Skin epidermis (tissue), 12 donors: Measurements from ENCODE around the gene INO80B.
"Not testable (repeated sequence)": the region's sequence is repeated elsewhere in the genome, so short reads cannot be mapped to it uniquely, and the experiment has no call there.

Experiments used
- H3K27ac ChIP-seq, 21 experiments: fragments of 200-600 bp; sonication (generic) in 11 of 21; one replicate each; pipeline ENCODE4 v1.5.0; 2020; ENCODE audit warnings: mild to moderate bottlenecking in 3 of 21, inconsistent platforms in 2 of 21, moderate library complexity in 2 of 21
- H3K4me3 ChIP-seq, 7 experiments: fragments of 200-600 bp; sonication (generic) in 2 of 7; one replicate each; pipeline ENCODE4 v1.5.0; 2020; ENCODE audit warnings: inconsistent platforms in 2 of 7, mild to moderate bottlenecking in 2 of 7, moderate library complexity in 1 of 7

INO80B gene

GRCh38 chr2:74442483-74443297, 12.2 kb upstream of the INO80B start:
- Histone ChIP-seq H3K4me3 (peak overlapping the region; percentile 35 to 61 (median 48)), H3K27ac (peak overlapping the region in 20 of 21 experiments; percentile 62 to 94 (median 82))

DNA sequence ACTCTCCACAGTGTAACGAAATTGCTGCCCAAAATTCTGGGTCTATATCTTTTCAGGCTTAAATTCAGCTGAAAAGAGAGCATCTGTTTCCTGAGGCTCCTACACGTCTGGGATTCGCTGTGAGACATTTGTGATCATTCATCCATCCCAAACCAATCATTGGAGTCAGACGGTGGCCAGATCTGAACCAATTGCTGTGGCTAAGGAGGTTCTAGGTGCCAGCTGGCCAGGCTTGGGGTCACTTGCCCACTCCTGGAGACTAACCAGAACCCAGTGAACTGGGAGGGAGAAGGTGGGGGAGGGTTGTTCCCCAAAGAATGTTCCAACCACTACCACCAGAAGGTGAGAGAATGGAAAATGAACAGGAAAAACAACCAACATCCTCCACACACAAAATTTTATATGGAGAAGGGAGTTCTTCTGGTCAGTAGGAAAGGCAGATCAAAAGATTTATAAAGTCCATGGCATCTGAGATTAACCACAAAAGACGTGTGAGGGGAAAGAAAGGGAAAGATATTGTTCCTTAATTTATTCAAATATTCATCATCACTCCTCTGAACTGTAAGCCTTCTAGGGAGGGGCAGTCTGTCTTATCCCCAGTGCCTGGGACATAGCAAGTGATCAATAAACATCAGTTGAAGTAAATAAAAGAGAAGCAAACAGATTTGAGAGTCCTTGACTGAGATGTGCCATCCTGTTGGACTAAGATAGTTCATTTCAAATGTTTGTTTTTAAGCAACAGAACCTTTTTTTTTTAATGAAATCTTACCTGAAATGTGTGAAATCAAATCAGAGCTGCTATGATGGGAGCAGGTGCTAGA, 10.2 kb upstream of the INO80B start:
- Histone ChIP-seq H3K4me3 (no peak overlapping the region), H3K27ac (peak overlapping the region in 1 of 21 experiments; percentile 1)

DNA sequence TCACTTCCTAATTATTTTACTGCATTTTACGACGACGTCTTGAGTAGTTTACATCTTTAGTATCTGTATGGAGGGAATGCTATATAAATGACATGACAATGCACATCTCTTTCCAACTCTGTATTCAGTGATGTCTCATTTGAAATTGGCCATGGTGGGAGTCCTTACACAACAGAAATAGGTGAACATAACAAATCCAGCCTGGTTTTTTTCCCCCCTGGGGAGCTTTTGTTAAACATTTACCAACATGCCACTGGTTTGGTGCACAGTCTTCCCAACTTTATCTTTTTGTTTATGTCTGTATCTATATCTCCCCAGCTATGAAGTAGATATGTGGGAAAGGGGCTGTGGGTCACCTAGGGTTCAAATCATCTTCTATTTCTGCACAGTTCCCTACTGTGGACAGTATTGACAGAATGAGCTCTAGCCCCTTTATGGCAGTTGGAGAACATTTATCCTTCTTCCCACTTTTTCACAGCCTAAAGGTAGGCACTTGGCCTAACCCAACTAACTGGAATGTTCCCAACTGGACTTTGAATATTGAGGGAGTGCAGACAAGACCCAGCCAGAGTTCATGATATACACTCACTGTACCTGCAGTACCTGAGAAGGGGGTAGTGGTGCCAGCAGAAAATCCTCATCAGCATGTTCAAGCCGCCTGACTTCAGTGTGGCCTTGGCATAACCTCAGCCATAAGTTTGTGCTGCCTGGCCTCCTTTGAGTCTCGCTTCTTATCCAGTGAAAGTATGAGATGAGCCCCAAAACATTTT, 7.5 kb upstream of the INO80B start:
- H3K27ac ChIP-seq, result no peak overlapping the region
- no peak overlapping the region for H3K4me3 ChIP-seq

DNA sequence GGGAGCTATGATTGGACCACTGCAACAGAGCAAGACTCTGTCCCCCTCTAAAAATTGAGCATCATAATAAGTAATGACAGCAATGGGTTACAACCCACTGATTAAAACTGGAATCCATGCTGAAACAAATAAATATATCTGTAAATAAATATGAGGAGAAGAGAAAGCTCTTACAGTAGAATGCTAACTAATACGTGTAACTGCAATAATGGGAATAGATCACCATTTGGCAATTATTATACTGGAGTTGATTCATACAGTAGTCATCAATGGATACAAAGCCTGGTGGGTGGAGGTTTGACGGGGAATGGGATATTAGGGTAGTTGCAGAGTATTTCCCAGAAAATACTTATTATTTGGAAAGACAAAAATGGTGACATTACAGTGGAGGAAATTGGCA, 6.1 kb upstream of the INO80B start:
- Histone ChIP-seq H3K27ac (no peak overlapping the region), H3K4me3 (no peak overlapping the region)

GRCh38 chr2:74450570-74451190, 4.2 kb upstream of the INO80B start:
- no peak overlapping the region for H3K4me3 ChIP-seq

DNA sequence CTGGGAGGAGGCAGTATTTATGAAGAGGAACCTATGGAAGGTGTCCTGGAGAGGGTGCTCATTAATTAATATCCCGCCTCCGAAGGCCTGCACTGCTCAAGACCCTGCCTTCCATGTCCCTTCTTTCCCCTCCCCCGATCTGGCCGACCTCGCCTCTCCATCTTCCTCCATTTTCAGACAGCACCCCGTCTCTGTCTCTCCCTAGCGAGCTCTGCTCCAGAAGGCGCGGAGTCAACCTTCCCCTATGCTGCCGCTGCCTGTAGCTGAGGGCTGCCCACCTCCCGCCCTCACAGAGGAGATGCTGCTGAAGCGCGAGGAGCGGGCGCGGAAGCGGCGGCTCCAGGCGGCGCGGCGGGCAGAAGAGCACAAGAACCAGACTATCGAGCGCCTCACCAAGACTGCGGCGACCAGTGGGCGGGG, 2.3 kb downstream of the INO80B start:
- peak overlapping the region; percentile 24 to 99 (median 94) for H3K27ac ChIP-seq
- peak overlapping the region; percentile 51 to 76 (median 65) for H3K4me3 ChIP-seq

More at GRCh38 chr2:74450570-74451190, 4.2 kb upstream of the INO80B start:
- no peak overlapping the region for H3K27ac ChIP-seq

DNA sequence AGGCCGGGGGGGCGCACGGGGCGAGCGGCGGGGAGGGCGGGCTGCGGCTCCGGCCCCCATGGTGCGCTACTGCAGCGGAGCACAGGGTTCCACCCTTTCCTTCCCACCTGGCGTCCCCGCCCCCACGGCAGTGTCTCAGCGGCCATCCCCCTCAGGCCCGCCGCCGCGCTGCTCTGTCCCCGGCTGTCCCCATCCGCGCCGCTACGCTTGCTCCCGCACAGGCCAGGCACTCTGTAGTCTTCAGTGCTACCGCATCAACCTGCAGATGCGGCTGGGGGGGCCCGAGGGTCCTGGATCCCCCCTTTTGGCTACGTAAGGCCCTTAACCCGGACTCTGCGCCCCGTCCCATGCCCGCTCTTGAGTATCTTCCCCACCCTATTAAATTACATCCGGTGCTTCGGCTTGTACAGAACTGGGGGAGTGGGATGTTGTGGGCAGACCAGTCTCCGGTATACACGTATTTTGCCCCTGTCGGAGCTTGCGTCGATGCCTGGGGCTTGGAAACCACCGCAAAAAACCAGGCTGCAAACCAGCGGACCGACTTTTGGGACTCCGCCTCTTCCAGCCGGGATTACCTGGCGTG, 2.8 kb downstream of the INO80B start:
- peak overlapping the region; percentile 24 to 99 (median 94) for H3K27ac ChIP-seq
- peak overlapping the region; percentile 51 to 76 (median 65) for H3K4me3 ChIP-seq

GRCh38 chr2:74458132-74458937, 3.4 kb downstream of the INO80B start, which contains the start of gene WBP1:
Gene WBP1, plus strand, starts transcription at chr2:74458438. Its CDS starts 165 bp downstream, at chr2:74458603.
- Histone ChIP-seq H3K4me3 (peak within 1 kb of the TSS; percentile 58 to 76 (median 65)), H3K27ac (peak within 1 kb of the TSS; percentile 24 to 99 (median 94))

DNA sequence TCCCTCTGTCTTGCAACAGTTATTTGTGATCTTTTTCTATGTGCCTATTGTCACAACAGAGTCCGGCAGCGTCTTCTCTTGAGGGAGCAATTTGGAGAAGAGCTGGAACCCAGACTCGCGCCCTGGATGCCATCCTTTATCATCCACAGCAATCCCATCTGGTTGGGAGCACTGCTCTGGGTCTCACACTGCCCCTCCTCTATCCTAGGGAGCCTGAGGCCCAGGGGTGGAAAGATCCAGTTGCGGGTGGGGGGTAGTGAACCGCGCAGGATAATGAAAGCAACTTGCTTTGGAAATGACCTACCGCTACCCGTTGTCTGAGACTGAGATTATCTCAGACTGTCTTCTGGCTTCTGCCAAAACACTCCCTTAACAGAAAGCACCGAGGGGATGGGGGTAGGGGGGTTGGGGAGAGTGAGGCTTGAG, 4.1 kb downstream of the INO80B start:
- Histone ChIP-seq H3K27ac (peak overlapping the region in 19 of 21 experiments; percentile 69 to 99 (median 86)), H3K4me3 (peak overlapping the region; percentile 58 to 76 (median 65))

DNA sequence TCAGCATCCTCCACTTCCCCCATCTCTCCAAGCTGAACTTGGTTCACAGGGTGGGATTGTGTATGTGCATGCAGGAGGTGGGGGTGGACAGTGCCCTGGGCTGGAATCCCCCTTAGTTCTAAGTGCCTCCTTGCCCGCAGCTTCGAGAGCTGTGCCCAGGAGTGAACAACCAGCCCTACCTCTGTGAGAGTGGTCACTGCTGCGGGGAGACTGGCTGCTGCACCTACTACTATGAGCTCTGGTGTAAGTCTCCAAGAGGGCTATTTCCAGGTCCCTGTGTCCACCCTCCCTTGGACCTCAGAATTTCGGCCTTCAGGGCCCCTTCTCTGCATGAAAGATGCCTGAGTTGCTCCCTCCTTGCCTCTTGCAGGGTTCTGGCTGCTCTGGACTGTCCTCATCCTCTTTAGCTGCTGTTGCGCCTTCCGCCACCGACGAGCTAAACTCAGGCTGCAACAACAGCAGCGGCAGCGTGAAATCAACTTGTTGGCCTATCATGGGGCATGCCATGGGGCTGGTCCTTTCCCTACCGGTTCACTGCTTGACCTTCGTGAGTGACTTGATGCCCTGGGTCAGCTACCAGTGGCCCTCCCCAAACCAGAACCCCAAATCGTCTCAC, 4.7 kb downstream of the INO80B start:
- Histone ChIP-seq H3K4me3 (peak overlapping the region in 4 of 7 experiments; percentile 58 to 76 (median 69)), H3K27ac (peak overlapping the region in 1 of 21 experiments; percentile 94)

DNA sequence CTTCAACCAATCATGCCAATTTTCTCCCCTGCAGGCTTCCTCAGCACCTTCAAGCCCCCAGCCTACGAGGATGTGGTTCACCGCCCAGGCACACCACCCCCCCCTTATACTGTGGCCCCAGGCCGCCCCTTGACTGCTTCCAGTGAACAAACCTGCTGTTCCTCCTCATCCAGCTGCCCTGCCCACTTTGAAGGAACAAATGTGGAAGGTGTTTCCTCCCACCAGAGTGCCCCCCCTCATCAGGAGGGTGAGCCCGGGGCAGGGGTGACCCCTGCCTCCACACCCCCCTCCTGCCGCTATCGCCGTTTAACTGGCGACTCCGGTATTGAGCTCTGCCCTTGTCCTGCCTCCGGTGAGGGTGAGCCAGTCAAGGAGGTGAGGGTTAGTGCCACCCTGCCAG, 5.3 kb downstream of the INO80B start:
- H3K4me3 ChIP-seq, H3K27ac ChIP-seq: not testable (repeated sequence)

DNA sequence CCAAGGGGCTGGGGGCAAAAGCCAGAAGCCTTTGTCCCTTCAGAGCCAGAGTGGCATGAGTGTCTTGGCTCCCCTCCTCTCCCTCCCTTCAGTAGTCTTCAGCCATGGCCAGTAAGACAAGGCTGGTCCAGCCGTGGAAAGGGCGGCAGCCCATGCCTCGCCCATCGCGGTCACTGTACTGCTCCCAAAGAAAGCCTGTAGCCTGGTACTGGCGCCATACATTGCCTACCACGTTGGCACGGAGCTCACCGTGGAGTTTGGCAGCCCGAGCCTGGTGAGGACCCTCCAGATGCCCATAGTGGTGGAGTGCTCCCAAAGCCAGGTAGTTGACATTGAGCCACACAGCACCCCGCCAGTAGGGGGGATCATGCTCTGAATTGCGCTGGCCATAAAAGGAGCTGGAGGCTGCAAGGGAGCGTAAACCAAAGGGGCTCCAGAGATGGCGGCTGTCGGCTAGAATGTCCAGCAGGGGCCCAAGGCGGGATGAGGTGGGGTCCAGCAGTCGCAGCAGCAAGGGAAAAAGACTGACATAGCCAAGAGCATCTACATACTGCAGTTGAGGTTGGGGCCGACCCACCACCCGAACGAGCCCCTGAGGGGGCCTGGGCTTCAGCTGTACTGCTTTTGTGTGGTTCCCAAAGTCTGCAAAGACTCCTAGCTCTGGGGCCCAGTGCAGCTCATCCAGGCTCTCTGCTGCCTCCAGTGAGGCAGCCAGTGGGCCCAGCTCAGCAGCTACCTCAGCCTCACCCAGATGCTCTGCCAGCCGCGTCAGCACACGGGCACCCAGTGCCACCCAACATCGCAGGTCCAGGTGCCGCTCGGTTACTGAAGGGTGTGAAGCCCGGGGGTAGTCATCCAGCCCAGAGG, 6.5 kb downstream of the INO80B start:
- Histone ChIP-seq H3K4me3 (no peak overlapping the region), H3K27ac (peak overlapping the region in 1 of 21 experiments; percentile 12)

DNA sequence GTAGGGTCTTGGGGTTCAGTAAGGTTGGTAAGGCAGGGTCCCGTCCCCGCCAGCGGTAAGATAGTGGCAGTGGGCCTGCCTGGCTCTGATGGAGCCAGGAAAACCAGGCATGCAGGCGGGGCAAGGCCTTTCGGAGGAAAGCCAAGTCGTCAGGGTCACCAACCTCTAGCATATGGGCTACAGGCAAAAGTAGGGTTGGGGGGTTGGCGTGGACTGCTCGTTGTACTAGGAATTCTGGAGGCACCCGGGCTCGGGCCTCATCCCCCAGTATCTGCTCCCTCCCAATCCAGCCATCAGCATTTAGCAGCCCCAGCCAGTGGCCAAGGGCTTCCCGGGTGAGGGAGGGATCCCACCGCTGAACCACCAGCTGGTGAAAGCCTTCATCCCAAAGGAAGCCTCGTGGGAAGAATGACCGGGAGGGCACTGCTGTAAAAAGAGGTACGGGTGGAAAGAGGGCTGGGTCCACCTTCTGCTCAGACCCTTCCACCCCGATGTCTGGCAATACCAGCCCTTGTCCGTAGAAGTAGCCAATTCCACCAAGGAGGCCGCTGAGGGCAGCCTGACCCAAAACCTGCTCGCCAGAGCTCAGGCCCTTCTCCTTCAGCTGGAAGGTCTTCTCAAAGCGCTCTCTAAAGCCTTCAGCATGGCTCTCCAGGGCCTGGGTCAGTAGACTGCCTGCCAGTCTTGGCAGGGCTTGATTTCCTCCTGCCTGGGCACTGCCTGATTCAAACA, 7.3 kb downstream of the INO80B start:
- Histone ChIP-seq H3K4me3 (no peak overlapping the region), H3K27ac (no peak overlapping the region)

GRCh38 chr2:74462786-74463105, 7.9 kb downstream of the INO80B start:
- H3K4me3 ChIP-seq, result no peak overlapping the region
- no peak overlapping the region for H3K27ac ChIP-seq

DNA sequence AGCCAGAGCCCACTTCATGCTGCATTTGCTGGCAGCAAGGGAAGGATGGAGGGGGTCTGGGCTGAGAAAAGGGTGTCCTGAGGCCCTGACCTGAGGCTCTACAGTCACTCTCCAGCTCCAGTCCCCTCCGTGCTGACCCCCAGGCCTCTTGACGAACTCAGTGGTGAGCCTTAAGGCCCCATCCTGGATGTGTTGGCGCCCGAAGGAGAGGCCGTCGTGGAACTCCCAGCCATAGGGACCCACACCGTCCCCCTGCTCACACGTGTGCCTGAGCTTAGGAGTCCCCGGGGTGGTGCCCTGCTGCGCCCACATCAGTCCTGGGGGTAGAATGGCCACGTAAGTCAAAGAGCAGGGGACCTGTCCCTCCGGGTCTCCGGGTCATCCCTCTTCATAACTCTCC, 9.5 kb downstream of the INO80B start:
- Histone ChIP-seq H3K4me3 (peak overlapping the region; percentile 69 to 95 (median 82)), H3K27ac (peak overlapping the region in 20 of 21 experiments; percentile 24 to 94 (median 89))

- not testable (repeated sequence) for H3K4me3 ChIP-seq, H3K27ac ChIP-seq
Measured at GRCh38 chr2:74470742-74471141, 15.9 kb downstream of the INO80B start.
